NCI-H2107 treated with DMSO at 0.1 percent for 48 hours (cell line): ENCODE results near the gene FAM199X.

Experiments used
- DNase-seq: peaks from one replicate; lab custom pipeline; 2025; ENCODE audit not compliant: unreplicated experiment; lab: John Stamatoyannopoulos, UW

FAM199X gene

DNA sequence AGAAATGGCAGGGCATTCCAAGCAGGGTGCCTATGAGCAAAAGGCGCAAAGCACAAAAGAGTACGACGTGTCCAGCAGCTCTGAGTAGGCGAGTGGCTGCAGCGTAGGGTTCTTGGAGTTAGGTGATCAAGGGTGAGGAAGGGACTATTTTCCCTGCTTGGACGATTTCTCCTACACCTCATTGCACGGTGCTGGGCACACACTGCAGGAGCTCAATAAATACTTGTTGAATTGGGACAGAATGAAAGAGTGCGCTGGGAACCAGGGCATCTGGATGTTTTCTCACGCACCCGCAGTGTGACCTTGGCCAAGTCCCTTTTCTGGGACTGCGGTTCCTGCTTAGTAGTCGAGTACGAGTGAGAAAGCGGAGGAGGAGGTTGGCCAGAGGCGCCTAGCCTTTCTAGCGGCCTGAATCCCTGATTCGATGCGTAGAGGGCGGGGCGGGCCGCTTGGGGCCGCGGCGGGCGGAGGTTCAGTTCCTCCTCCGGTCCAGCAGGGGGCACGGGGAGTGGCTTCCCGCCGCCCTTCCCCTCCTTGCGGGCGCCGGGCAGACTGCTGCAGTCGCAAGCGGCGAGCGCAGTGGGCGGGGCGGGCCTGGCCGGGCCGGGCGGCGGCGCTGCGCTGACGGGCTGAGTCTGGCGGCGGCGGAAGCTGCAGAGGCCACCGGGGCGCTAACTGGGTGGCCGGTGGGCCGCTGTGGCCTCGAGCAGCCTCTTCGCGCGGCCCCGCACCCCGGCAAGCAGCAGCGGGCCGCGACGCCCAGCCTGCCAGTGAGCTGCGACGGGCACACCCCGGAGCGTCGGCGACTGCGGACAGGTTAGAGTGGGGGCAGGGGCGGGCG lies at the start of gene FAM199X:
TSS of gene FAM199X (plus strand) at position 560 of the 841 bp plus-strand sequence. CDS start 333 bp downstream, outside the sequence.
- peak; percentile 80 for DNase-seq

- no peak for DNase-seq
These were observed 48.5 kb upstream of the FAM199X start for GRCh38 chrX:104117759-104118158.

DNA sequence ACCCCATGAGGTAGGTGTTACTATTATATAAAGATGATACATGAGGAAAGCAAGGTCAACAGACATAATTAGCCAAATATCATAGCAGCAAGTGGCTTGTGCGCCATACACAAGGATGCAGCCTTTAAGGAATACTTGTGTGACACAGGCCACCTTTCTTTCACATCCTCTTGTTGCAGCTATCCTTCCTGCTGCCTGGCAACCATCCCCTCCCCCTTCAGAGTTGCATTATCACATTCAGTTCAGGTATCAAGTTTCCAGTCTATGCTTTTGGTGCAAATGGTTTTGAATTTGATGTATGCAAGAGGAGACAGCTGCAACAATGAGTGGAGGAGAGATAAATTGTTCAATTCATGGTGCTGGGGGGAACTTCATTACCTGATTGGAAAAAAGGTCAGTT lies 47.5 kb upstream of the FAM199X start:
- DNase-seq: peak; percentile 87

GRCh38 chrX:104122829-104123228 lies 43.4 kb upstream of the FAM199X start:
- no peak for DNase-seq

- DNase-seq: no peak
These were observed 39.4 kb upstream of the FAM199X start for GRCh38 chrX:104126856-104127255.

DNA sequence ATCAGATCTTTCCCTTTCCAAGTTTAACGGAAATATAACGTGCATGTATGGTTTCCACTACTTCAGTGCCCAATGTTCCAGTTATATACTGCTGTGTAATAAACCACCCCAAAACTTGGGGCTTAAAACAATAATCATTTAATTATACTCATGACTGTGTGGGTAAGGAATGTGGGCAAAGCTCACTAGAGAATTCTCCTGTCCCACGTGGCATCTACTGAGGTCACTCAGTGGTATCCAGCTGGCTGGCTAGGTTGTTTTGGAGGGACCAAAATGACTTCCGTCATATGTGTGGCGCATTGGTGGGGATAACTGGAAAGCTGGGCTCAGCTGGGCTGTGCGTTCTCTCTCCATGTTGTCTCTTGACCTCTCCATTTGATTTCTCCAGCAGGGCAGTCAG lies 35.4 kb upstream of the FAM199X start:
- no peak for DNase-seq

GRCh38 chrX:104134583-104135261 lies 31.5 kb upstream of the FAM199X start:
- no peak for DNase-seq

DNA sequence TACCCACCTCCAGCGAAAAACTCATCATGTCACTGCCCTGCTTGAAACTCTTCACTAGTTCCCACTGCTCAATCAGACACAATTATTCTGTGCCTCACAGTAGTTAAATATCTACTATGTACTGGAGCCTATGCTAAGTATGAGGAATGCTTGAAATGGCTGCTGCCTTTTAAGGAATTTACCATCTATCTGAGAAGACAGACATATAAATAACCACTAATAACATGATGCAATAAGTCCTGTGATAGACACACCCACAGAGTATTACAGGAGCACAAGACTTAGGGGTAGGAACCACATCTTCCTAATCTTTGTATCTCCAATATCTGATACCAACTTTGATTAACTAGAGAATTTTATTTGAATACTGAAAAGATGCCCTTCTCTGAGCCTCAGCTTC lies 30.6 kb upstream of the FAM199X start:
- no peak for DNase-seq

DNA sequence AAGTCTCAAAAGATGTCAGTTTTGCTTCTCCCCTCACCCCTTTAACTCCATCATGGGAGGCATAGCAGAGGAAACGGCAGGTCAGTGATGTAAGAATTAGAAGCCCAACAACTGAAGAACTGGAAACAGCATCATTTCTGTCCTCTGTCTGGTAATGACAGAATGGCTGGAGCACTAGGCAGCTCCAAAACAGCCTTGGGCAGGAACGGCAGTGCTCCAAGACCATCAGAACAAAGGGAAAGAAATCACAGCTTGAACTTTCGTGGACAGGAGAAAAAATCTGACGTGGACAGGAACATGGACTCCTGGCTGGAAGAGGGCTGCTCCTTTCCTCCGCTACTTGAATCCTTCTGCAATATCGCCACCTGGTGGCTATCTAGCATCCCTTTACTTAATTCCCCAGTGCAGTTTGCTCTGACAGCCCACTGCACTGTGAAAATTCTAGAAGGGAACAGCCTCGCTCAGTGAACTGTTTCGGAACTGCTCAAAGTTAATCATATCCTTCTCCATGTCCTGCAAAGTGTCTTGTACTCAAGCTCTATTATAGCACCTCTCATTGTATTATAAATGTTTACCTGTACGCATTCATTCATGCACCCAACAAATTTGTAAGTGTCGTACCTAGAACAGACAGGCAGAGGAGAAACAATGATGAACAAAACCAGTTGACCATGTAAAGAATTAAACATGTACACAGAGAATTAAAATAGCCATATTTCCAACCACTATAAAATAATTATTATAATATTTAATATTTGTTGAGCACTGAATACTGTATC lies 29.8 kb upstream of the FAM199X start:
- DNase-seq: peak; percentile 84

GRCh38 chrX:104137496-104137895 lies 28.8 kb upstream of the FAM199X start:
- no peak for DNase-seq

DNA sequence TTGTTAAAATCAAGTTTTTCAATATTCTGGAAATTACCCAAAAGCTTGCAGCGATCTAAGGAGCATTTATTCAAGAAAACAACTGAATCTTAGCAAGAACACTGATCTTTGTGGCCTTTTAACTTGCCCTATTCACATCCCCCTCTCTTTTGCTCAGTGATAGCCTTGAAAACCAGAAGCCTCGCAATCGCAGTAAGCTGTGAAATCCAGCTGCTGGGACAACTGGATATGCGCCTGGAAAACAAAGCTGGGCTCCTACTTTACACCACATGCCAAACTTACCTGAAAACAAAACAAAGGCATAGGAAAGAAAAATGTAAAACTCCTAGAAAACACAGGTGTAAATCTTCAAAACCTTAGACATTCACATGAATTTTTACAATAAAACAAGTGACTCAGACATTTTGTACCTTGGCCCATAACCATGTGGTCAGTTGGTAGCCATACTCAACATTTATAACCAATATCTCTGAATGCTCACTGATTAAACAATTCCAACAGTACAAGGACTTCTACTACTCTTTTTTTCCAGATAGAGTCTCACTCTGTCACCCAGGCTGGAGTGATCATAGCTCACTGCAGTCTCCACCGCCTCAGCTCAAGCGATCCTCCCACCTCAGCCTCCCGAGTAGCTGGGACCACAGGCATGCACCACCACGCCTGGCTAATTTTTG lies 25.0 kb upstream of the FAM199X start:
- DNase-seq: no peak

- DNase-seq: no peak
These were observed 15.2 kb upstream of the FAM199X start for GRCh38 chrX:104151037-104151436.

- DNase-seq: peak; percentile 95
These were observed 9.4 kb upstream of the FAM199X start, which contains the start of gene SLC25A53 for GRCh38 chrX:104156630-104157529. Gene SLC25A53, minus strand, starts transcription at chrX:104157009. Its CDS starts 51,752 bp downstream, at chrX:104105257.

DNA sequence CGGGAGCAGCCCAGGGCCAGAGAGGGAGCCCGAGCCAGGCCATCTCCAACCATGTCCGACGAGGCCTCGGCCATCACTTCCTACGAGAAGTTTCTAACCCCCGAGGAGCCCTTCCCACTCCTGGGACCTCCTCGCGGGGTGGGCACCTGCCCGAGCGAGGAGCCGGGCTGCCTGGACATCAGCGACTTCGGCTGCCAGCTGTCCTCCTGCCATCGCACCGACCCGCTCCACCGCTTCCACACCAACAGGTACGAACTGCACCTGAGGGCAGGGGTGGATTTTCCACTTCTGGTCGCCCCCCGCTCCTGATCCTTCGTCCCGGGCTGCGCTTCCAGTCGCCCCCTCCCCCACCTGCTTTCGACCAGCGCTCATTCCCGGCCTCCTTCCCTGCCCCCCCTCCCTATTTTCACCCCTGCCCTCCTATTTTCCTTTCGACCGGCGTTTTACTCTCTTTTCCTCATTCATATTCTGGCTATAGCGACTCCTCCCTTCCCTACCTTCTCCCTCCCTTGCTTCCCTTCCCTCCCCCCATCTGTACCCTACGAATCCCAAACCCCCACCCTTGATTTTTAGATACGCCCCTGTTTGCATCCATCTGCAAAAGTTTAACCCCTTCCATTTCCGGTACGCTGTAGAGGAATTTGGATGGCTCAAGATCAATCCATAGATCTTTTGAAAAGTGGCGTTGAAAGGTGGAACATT lies 633 bp downstream of the FAM199X start:
- DNase-seq: no peak

DNA sequence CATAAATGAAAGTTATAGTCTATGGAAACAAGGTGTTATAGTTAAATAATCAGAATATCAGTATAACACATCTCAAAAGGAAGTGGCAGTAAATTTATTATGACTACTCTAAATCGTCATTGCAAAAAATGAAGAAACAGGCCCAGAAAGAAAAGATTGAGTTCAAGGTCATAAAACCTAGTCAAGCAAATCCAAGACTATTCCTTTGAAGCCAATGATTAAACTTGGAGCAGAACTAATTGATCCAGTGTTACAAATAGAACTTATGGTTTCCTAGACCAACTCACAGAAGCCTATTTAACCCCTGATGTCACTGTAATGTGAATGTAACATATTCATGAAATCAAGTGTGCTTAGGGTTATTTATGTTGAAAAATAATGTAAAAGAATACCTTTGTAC lies 1.9 kb downstream of the FAM199X start:
- no peak for DNase-seq

GRCh38 chrX:104172121-104172520 lies 5.9 kb downstream of the FAM199X start:
- DNase-seq: no peak

GRCh38 chrX:104172788-104173187 lies 6.5 kb downstream of the FAM199X start:
- DNase-seq: no peak

- DNase-seq: no peak
These were observed 7.6 kb downstream of the FAM199X start for GRCh38 chrX:104173841-104174240.

DNA sequence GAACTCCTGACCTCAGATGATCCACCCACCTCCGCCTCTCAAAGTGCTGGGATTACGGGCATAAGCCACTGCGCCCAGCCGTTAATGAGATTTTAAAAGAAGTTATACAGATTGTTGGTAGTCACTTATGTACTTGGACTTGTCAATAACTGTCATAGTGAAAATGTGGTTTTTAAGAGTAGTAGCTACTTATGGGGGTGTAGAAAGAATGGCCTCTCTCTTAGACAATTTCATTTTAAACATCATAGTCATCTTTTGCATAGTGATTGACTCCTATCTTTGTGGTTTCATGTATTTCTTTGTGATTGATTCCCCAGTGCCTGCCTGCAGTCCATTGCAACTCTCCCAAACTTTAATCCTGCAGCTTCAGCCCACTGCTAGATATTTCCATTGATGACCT lies 17.4 kb downstream of the FAM199X start:
- no peak for DNase-seq
